DMS53 treated with DMSO at 0.1 percent for 48 hours (cell line): Measurements from ENCODE around the gene CELF2.
"Not testable (repeated sequence)": the region's sequence is repeated elsewhere in the genome, so short reads cannot be mapped to it uniquely, and the experiment has no call there.

ENCODE experiments used
- DNase-seq: peaks from one replicate; lab custom pipeline; 2025; ENCODE audit not compliant: unreplicated experiment; lab: John Stamatoyannopoulos, UW

CELF2 gene

DNA sequence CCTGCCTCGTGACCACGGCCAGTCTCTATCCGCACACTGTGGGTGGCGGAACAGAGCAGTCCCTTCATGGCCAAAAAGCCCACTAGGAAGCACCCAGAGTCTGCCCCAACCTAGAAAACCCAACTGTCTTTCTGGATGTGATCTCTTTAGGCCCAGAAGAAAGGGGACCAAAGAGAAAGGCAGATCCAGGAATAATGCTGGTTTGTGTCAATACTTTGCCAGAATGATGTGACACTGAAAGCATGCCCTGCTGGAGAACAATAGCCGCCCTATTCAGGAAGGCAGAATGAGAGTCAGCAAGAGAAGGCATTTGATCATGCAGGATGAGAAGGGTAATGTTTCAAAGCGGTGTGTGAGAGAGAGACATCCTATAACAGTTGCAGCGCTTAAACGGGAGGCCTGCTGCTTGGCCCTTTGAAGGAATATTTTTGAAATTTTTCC lies 319.1 kb downstream of the CELF2 start:
- no peak for DNase-seq

DNA sequence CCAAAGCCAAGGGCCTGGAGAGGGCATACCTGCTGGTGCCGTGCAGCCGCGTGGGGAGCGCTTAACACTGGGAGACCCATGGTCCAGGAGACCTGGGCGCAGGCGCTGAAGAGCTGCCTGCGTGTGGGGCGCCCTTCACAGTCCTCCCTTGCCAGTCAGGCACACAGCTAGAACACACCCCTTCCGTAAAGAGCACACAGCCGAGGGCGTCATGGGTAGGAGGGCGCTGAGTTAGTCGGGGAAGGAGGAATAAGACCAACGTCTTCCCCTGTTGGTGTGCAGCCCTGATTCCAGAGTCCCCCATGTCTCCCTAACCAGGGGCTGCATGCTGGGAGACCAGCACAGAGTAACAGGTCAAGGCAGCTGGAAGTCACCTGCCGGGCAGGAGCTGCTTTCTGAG lies 319.8 kb downstream of the CELF2 start:
- no peak for DNase-seq

DNA sequence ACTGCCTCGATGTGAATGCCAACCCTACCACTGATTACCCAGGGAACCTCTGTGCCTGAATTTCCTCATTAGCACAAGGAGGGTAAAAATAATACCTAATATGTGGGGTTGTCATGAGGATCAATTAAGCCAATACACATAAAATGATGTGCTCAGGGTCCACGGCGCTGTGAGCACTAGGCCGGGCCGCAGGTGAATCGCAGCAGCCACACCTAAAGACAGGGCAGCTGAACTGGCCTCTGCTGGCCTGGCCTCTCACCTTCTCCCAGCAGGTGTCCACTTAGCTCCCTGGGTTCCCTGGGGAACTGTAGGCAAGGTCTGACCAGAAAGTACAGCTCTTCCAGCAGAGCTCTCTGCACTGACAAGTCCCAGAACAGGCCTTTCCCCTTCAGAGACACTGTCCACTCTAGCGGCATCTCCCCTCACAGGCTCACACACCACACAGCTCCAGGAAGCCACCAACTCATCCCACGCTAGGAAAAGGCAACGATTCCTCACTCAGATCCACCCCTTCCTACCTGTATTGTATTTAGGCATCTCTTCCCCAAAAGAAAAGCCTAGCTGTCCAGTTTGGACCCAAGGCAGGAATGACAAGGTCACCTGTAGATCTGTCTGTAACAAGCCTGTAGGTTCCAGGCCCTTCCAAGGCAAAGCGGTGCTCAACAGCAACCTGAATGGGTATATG lies 320.6 kb downstream of the CELF2 start:
- no peak for DNase-seq

DNA sequence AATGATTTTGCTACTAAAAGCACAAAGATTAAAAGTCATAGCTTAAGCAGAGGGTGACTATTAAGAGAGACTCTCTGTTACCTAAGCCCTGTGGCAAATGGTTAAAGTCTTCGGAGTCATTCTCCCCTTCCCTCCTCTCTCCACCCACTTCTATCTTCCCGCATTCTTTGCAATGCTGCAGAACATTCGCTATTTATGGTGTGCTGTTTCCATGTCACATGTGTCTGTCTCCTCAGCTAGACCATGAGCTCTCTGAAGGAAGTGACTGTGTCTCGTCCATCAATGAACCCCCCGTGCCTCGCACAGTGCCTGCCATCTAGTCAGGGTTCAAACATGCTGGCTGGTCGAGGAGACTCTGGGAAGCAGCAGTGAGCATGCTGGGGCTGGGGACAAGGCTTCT lies 321.3 kb downstream of the CELF2 start:
- DNase-seq, result no peak

DNA sequence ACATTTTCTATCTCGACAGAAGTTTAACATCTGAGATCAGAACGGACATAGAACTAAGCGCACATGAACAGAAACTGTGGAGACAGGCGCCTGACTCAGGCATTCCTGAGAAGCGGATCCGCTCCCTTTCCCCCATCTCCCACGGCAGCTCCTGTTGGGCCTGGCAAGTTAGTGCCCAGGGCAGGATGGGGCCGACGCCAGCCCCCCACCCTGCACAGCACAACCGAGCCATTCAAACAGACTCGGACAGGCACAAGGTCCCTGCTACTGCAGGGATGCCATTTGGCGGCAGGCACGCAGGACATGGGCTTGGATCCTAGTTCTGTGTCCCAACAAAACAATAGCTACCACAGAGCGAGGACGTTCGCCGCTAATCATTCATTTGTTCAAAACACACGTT lies 322.0 kb downstream of the CELF2 start:
- no peak for DNase-seq

DNA sequence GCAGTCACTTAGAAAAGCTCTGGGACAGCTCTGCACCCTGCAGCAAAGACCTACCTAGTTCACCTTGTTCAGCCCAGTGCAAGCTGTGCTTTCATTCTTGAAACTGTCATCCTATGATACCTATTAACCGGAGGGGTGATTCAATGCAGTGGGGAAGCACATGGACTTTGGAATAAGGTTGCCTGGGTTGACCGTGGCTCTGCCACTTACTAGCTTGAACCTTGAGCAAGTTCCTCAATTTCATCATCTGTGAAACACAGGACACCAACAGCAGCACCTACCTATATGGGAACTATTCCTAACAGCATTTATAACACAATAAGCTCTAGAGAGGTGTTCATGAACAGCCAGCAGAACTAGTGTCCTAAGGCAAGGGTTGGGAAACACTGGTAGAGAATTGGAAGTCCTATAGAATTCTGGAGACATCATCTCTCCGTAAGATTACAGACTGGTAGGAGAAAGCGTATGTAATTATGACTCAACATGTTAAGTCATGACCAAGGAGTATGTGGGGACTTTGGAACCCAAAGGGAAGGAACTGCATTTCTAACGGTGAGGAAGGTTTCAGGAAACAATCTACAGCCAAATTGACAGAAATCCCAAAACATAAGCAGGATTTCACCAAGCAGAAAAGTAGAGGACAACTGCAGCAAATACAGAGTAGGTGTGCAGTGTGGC lies 323.8 kb downstream of the CELF2 start:
- DNase-seq, result no peak

DNA sequence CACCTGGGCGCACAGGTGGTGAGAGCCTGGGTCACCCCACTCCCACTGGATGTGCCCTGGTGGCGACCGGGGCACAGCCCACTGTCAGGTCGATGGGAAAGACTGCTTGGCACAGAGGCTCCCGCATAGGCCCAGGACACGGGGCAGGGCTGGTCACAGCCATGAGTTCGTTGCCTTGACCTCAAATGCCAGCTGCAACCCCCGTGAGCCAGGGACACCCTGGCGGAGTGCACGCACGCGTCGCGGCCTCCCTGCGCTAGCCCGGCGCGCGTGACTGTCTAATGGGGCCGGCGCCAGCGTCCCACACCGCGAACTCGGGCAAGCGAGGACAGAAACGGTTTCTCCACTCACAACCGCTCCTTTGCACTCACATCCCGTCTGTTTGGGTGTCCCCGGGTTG lies 326.4 kb downstream of the CELF2 start:
- DNase-seq, result no peak

DNA sequence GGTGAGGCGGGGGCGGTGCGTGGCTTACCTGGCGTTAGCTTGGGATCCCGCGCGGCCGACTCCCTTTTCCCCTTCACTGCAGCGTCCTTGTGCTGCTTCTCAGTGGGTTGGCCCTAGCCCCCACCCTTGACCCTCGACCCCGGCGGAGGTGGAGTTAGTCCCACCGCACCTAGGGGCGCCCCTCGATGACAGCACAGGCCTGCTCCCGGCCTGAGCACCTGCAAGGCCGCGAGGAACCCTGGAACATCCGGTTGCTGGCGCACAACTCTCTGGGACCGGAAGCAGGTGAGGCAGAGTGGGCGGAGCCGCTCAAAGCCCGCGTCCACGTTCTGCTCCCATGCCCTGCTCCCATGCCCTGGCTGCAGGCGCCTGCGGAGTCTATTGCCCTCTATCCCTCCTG lies 326.9 kb downstream of the CELF2 start:
- DNase-seq, result no peak

DNA sequence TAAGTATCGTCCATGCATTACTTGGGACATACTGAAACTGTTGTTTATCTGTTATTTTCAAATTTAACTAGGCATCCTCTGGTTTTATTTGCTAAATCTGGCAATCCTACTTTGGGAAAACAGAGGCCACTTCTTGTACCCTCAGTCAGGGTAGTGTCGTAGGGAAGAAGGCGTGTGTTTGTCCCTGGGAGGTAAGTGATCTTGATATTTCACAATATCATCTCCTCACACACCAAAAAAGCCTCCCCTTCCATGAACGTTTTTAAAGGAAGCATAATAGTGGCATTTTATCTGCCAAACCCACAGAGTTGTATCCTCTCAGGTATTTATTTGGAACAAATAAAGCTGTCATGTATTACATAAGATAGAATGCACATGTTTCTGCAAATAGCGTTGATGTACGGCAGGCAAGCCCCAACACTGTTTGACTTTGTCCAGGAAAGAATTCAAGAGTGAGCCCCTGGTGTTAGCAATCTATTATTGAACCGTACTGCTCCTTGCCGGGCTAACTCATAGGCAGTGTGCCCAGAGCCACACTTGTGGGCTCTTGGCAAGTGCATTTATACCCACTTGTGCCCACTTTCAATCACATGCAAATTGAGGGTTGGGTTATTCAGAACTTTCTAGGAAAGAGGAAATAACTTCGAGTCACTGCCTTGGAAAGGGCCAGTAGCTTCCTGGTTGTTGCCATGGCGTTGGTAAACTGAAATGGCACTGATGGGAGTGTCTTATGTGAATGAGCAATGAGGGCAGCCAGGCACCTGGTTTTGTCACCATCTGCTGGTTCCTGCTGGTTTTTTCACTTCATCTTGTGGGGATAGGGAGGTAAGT lies 327.8 kb downstream of the CELF2 start:
- DNase-seq, result no peak

DNA sequence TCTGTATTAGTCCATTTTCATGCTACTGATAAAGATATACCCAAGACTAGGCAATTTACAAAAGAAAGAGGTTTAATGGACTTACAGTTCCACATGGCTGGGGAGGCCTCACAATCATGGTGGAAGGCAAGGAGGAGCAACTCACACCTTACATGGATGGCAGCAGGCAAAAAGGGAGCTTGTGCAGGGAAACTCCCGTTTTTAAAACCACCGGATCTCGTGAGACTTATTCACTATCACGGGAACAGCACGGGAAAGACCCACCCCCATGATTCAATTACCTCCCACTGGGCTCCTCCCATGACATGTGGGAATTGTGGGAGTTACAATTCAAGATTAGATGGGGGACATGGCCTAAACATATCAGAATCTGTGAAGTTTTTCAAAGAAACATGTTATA lies 329.9 kb downstream of the CELF2 start:
- DNase-seq, result not testable (repeated sequence)

DNA sequence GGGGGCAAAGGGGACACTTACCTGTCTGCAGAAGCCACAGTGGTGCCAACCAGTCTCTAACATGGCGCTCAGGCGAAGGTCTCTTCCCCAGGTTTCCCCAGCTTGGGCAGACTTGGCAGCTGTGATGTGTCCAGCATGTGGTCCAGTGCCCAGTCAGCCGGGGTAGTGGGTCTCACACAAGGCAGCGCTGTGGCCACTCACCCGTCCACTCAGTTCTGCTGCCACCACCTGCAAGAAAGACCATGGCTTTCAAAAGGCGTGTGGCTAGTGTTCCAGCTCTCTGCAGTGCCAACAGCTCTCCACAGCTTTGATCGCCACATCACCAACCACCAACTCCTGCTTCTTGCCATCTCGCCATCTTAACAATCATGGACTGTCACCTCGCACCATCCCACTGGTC lies 334.1 kb downstream of the CELF2 start:
- DNase-seq, result no peak

DNA sequence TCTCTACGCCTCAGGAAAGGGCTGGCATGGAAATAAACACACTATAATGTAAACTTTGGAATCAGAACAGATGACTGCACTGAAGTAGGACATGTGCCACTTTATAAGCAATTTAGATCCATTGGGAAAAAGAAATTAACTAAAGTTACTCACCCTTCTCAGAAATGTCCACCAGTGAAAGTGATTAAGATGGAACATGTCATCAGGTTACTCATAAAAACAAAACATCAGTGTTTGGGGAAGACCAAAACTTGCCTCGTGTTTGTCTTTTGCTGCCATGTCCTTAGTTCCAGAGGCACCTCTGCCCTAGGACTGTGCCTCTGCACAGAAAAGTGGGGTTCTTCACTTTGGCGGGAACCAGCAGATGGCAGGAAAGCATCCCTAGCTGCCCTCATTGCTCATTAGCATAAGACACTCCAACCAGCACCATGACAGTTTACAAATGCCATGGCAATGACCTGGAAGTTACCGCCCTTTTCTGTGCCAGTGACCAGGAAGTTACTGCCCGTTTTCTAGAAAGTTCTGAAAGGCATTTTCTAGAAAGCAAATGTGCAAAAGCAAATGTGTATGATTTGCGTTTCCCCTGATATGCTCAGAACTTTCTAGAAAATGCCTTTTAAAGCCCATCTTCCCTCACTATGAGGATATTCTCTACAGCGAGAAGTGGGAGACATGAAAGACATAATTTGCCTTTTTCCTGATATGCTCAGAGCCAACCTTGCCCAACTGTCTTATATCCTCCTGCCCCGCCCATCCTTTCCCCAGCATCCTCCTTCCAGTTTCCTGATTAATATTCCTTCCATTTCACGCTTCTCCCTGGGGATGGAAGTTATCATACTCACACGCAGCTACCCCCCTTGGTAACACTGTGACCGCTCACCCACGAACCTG lies 335.6 kb downstream of the CELF2 start:
- DNase-seq, result no peak

DNA sequence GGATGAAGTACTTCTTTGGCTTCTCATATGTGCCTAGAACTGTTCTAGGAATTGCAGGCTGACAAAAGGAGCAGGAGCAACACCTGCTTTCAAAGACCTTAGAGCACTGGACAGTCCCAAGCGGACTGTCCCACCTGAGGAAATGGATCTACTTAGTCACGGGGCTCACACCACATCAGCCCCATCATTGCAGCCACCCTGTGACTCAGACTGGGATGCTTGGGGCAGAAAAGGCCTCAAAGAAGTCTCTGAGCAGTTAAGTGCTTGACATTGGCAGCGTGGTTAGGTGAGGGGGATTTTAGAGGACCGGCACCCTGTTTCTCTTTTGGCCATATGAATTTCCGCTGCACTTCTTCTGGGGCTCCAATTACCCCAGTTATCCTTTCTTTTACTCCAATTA lies 337.2 kb downstream of the CELF2 start:
- DNase-seq, result no peak

DNA sequence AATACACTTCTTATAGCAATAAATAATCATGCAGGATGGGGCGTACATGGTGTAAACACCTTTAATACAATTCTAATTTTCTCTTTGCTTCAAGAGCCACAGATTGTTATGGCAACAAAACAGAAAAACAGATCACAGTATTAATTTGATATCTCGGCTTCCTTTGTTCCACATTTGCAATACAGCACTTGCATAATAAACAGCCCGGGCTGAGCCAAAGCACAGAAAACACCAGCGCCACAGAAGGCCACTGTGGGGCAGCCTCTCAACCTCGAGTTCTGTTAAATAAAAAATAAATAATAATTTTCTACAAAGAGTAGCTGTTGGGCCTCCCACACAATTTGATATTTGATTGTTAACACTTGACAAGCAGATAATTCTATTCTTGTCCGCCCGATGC lies 337.9 kb downstream of the CELF2 start:
- DNase-seq, result no peak

DNA sequence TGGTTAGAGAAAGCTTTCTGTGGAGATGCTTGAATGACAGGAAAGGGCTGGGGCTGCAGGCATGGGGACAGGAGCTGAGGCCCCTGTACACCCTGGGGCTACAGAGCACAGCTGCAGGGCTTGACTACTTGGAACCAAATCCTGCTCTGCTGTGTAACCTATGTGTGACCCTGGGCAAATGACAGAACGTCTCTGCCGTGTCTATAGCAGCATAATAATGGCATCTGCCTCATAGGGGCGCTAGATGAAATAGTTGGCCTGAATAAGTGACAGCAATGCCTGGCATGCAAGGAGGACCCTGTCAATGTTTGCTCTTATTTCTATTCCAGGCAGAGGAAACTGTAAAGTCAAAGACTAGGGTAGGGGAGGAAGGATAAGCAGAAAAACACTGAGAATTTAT lies 339.8 kb downstream of the CELF2 start:
- no peak for DNase-seq

DNA sequence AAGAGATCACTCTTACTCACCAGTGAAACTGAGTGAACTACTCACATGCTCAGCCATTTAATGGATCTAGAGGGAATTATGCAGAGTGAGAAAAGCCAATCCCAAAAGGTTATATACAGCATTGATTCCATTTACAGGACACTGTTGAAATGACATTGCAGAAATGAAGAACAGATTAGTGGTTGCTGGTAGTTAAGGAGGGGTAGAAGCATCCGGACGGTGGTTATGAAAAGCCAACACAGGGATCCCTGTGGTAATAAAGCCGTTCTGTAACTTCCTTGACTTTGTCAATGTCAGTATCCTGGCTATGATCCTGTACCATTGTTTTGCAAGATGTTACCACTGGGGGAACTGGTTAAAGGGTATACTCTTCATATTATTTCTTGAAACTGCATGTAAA lies 340.3 kb downstream of the CELF2 start:
- no peak for DNase-seq

DNA sequence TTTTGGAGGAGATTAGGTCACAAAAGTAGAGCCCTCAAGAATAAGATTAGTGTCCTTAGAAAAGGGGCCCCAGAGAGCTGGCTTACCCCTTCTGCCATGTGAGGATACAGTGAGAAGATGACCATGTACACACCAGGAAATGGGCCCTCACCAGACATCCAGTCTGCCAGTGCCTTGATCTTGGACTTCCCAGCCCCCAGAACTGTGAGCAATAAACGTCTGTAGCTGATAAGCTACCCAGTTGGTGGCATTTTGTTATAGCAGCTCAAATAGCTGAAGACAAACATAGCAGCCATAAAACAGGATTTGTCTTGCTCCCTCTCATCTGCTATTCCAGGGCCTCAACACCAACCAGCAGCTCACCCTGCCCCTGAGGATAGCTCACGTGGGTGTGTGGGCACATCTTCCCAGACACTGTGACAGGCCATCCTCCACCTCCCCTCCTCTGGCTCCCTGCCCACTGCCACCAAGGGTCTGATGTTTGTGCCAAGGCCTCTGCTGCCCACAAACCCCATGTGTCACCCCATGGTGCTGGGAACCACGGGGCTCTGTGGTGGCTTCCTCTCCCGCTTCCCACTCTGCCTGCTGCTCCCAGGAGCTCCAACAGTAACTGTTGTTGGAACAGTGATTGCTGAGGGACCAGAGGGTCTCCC lies 341.4 kb downstream of the CELF2 start:
- no peak for DNase-seq

DNA sequence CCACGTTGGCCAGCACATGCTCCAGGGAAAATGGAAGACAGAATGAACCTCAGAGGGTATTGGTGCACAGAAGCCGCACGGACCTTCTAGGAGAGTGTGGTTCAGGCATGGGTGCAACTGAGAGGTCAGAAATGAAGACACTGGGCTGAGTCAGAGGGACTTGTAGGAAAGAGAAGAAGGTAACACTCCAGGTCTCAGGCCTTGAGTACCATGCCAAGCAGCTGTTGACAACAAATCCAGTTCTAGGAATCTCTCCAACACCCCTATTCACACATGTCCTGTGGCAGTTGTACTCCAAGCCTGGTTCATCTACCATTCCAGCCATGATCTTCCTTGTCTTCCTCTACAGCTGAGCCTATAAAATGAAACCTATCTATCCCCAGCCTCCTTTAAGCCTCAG lies 342.2 kb downstream of the CELF2 start:
- no peak for DNase-seq

DNA sequence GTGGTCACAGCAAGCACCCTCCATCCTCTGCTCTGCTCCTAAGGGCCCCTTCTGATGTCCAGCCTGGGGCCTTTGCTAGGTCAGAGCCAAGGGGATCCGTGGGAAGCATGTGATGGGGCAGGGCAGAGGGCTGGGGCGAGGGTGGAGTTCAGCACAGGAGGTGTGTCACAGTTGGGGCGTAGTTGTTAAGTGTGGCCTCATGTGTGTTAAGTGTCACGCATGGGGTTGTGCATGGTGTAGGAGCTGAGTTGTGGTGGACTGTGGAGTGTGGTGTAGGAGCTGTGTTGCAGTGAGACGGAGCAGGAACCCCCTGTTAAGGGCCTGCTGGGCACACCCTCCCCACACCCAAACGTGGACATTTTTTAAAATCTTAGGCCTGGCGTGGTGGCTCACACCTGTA lies 345.8 kb downstream of the CELF2 start:
- no peak for DNase-seq

DNA sequence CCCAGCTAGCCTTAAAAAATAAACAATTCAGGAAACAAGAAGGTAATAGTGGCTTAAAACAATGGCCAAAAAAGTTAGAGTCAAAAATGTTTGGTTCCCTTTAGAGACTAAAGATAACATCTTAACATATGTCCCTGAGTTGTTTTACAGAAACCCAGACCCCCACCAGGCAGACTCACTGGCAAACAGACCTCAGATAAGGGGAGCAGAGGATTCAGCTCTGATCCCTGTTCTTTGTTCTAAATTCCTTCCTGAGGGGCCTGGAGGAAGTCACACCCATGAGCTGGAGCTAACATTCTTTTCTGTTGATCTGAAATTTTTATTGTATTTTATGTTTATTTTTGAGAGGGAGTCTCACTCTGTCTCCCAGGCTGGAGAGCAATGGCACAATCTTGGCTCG lies 346.6 kb downstream of the CELF2 start:
- no peak for DNase-seq

DNA sequence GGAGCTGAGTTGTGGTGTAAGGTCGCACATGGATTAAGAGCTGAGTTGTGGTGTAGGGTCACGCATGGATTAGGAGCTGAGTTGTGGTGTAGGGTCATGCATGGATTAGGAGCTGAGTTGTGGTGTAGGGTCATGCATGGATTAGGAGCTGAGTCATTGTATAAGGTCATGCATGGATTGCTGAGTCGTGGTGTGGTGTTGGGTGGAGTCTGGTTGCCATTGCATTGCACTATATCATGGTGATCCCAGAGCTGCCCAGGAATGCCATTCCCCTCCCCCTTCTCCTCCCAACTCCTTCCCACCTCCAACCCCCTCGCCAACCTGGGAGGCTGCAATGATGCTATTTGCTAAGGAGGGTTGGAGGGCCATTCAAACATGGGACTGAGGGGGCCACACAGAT lies 349.2 kb downstream of the CELF2 start:
- DNase-seq, result not testable (repeated sequence)
